ENCODE results near the gene PALM3.
"Not testable (repeated sequence)": the region's sequence is repeated elsewhere in the genome, so short reads cannot be mapped to it uniquely, and the experiment has no call there.

The PALM3 gene

DNA sequence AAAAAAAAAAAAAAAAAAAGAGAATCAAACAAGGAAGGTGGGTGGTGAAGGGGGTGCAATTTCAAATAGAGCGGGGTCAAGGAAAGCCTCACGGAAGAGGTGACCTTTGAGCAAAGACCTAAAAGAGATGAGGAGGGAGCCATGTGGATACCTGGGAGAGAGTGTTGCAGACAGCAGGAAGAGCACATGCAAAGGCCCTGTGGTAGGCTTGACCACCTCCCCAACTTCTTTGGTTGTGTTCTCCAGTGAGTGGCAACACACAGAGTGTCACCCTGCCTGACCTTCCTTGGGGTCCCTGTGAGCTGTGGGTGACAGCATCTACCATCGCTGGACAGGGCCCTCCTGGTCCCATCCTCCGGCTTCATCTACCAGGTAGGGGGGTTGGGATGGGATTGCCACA, 11.4 kb downstream of the PALM3 start:
- Mint-ChIP-seq H3K4me3 (no peak overlapping the region), H3K9me3 (no peaks in the 10 kb centered on the region), H3K27me3 (ENCODE audit: low read depth, poor library complexity) (peaks cover 33% of the 10 kb centered on the region), H3K4me1 (peaks cover 10% of the 10 kb centered on the region), H3K27ac (no peak overlapping the region), H3K36me3 (ENCODE audit: low read depth) (peaks cover 5% of the 10 kb centered on the region)
- TF ChIP-seq, protein P1, sequence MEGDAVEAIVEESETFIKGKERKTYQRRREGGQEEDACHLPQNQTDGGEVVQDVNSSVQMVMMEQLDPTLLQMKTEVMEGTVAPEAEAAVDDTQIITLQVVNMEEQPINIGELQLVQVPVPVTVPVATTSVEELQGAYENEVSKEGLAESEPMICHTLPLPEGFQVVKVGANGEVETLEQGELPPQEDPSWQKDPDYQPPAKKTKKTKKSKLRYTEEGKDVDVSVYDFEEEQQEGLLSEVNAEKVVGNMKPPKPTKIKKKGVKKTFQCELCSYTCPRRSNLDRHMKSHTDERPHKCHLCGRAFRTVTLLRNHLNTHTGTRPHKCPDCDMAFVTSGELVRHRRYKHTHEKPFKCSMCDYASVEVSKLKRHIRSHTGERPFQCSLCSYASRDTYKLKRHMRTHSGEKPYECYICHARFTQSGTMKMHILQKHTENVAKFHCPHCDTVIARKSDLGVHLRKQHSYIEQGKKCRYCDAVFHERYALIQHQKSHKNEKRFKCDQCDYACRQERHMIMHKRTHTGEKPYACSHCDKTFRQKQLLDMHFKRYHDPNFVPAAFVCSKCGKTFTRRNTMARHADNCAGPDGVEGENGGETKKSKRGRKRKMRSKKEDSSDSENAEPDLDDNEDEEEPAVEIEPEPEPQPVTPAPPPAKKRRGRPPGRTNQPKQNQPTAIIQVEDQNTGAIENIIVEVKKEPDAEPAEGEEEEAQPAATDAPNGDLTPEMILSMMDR (IDR thresholded peaks at IDR 0.05) = no peak
- DNase-seq = no peak

GRCh38 chr19:14048443-14049153, 13.3 kb downstream of the PALM3 start:
- H3K4me3 Mint-ChIP-seq = no peak overlapping the region
- TF ChIP-seq, protein P1 (IDR thresholded peaks at IDR 0.05) = peak; percentile 64
- H3K4me1 Mint-ChIP-seq = peaks cover 10% of the 10 kb centered on the region
- H3K27ac Mint-ChIP-seq = no peak overlapping the region
- H3K27me3 Mint-ChIP-seq (ENCODE audit: low read depth, poor library complexity) = peaks cover 14% of the 10 kb centered on the region
- peak; percentile 66 for DNase-seq
- no peaks in the 10 kb centered on the region for H3K9me3 Mint-ChIP-seq
- H3K36me3 Mint-ChIP-seq (ENCODE audit: low read depth) = peaks cover 5% of the 10 kb centered on the region

DNA sequence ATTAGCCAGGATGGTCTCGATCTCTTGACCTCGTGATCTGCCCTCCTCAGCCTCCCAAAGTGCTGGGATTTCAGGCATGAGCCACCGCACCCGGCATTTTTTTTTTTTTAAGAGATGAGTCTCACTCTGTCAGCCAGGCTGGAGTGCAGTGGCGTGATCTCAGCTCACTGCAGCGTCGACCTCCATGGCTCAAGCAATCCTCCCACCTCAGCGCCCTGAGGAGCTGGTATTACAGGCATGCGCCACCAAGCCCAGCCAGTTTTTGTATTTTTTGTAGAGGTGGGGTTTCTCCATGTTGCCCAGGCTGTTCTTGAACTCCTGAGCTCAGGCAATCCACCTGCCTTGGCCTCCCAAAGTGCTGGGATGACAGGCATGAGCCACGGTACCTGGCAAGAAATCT, 14.0 kb downstream of the PALM3 start:
- H3K36me3 Mint-ChIP-seq (ENCODE audit: low read depth); DNase-seq; H3K9me3 Mint-ChIP-seq; H3K4me3 Mint-ChIP-seq; H3K27ac Mint-ChIP-seq: not testable (repeated sequence)
- peaks cover 11% of the 10 kb centered on the region for H3K27me3 Mint-ChIP-seq (ENCODE audit: low read depth, poor library complexity)
- H3K4me1 Mint-ChIP-seq = peaks cover 14% of the 10 kb centered on the region

- H3K4me3 Mint-ChIP-seq; H3K36me3 Mint-ChIP-seq (ENCODE audit: low read depth); H3K9me3 Mint-ChIP-seq; H3K27me3 Mint-ChIP-seq (ENCODE audit: low read depth, poor library complexity): not testable (repeated sequence)
- Mint-ChIP-seq H3K4me1 (peaks cover 17% of the 10 kb centered on the region), H3K27ac (peak overlapping the region; percentile 97)
- TF ChIP-seq, protein P1 (IDR thresholded peaks at IDR 0.05) = peak; percentile 37
- DNase-seq = peak; percentile 45
Observed at GRCh38 chr19:14042659-14043608, 18.9 kb downstream of the PALM3 start.

DNA sequence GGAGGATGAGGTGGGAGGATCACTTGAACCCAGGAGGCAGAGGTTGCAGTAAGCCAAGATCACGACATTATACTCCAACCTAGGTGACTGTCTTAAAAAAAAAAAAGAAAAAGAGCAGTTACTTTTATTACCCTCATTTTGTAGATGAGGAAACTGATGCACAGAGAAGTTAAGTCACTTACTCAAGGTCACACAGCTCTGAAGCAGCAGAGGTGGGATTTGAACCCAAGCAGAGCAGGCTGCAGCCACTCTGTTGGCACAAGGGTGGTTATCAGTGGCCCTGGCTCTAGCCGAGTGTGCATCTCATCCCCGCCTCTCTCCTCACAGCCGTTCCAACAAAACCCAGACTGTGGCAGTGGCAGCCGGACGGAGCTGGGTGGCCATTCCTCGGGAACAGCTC, 22.7 kb downstream of the PALM3 start:
- Mint-ChIP-seq H3K4me3 (no peak overlapping the region), H3K27me3 (ENCODE audit: low read depth, poor library complexity) (peaks cover 6% of the 10 kb centered on the region), H3K36me3 (ENCODE audit: low read depth) (no peaks in the 10 kb centered on the region), H3K27ac (no peak overlapping the region), H3K9me3 (no peaks in the 10 kb centered on the region), H3K4me1 (peaks cover 7% of the 10 kb centered on the region)
- no peak for DNase-seq
- TF ChIP-seq, protein P1 (IDR thresholded peaks at IDR 0.05) = no peak

GRCh38 chr19:14035706-14036105, 26.2 kb downstream of the PALM3 start:
- Mint-ChIP-seq H3K27me3 (ENCODE audit: low read depth, poor library complexity) (peaks cover 18% of the 10 kb centered on the region), H3K4me1 (peaks cover 7% of the 10 kb centered on the region), H3K9me3 (no peaks in the 10 kb centered on the region), H3K36me3 (ENCODE audit: low read depth) (no peaks in the 10 kb centered on the region), H3K4me3 (no peak overlapping the region), H3K27ac (no peak overlapping the region)
- DNase-seq = no peak
- TF ChIP-seq, protein P1 (IDR thresholded peaks at IDR 0.05) = no peak

DNA sequence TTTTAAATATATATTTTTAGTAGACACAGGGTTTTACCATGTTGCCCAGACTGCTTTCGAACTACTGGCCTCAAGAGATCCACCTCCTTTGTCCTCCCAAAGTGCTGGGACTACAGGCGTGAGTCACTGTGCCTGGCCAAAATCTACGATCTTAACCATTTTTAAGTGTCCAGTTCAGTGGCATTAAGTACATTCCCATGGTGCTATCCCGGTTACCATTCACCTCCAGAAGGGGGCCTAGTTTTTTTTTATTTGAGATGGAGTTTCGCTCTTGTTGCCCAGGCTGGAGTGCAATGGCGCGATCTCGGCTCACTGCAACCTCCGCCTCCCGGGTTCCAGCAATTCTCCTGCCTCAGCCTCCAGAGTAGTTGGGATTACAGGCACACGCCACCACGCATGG, 26.7 kb downstream of the PALM3 start:
- H3K27me3 Mint-ChIP-seq (ENCODE audit: low read depth, poor library complexity) = peaks cover 24% of the 10 kb centered on the region
- H3K4me1 Mint-ChIP-seq; H3K36me3 Mint-ChIP-seq (ENCODE audit: low read depth): not testable (repeated sequence)

More for the DNA sequence above, 26.7 kb downstream of the PALM3 start:
- not testable (repeated sequence) for H3K27ac Mint-ChIP-seq, H3K9me3 Mint-ChIP-seq, H3K4me3 Mint-ChIP-seq, DNase-seq

Data from nephron progenitor cell (in vitro differentiated cells).